Stimulated activated CD8-positive, alpha-beta memory T cell treated with anti-CD3 and anti-CD28 coated beads, Interleukin-4, amount 100 ng/mL, for 48 hours (primary cell): ENCODE measurements around the gene GGTLC2.

Experiments
- DNase-seq: peaks from one replicate; pipeline ENCODE4 v3.0.0-alpha.2; 2020

GGTLC2 gene

GRCh38 chr22:22692707-22693530 lies 48.5 kb downstream of the GGTLC2 start:
- peak; percentile 81 for DNase-seq

- DNase-seq = no peak
Measured at GRCh38 chr22:22693531-22693884, 49.1 kb downstream of the GGTLC2 start.

DNA sequence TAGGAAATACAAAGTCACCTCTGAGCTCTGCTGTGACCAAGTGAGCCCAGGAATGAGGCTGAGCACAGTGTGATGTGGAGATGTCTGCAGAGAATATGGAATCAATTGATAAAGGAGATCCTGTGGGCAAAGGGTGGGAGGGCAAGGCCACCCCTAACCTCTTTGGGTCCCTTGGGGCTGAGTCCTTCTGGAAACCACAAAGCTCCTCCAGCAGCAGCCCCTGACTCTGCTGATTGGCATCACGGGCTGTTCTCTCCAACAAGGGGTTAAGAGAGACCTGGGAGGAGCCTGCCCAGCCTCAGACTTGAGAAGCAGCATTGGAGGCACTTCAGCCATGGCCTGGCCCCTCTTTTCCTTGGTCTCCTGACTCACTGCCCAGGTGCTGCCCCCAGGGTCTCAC lies 49.7 kb downstream of the GGTLC2 start:
- no peak for DNase-seq

GRCh38 chr22:22696104-22696503 lies 51.7 kb downstream of the GGTLC2 start:
- no peak for DNase-seq
